Measurements from ENCODE around the gene COL6A3. TPM values are rescaled to one million over a fixed set of nuclear protein-coding genes. Genes with fewer than 3 reads are reported as not detected.

Gene COL6A3
- total and polyA plus RNA-seq, 9 of the 15 experiments (the other 6 are each of a cell fraction or from before 2014, with no cell fraction given), result 0.07 to 4.1 (median 1.5) TPM

GRCh38 chr2:237449193-237449881 lies 35.4 kb upstream of the COL6A3 start:
- no peak for TF ChIP-seq PTTG1 (tag; IDR thresholded peaks at IDR 0.05; ENCODE audit: low read depth)
- TF ChIP-seq KLF1 (tag; IDR thresholded peaks at IDR 0.05), result no peak
- TF ChIP-seq PCBP2 (IDR thresholded peaks at IDR 0.05; ENCODE audit: low read depth, low read length, poor library complexity, severe bottlenecking), result no peak
- no peak overlapping the region for H3K4me2 ChIP-seq (ENCODE audit: insufficient read depth, low read length)

GRCh38 chr2:237448626-237449025 lies 34.7 kb upstream of the COL6A3 start:
- intact Hi-C loops (cut with micrococcal nuclease) (no loop called here), in situ Hi-C loops (cut with MboI) (no loop called here)
- WGBS (ENCODE audit: insufficient coverage, low coverage, missing lambda C conversion rate), result 9% methylated on average over 5 of the region's 6 CpGs
- Histone ChIP-seq H3K79me2 (ENCODE audit: control insufficient read depth, insufficient read depth, low read length) (no peaks in the 10 kb centered on the region), H3K27ac (ENCODE audit: extremely low read depth, low read depth, low read length) (no peak overlapping the region), H3K4me3 (no peak overlapping the region), H3K4me2 (ENCODE audit: insufficient read depth, low read length) (no peak overlapping the region), H3K9ac (ENCODE audit: insufficient read depth in 1 of 2, low read depth in 2 of 2, low read length in 2 of 2) (no peak overlapping the region), H3K36me3 (ENCODE audit: control insufficient read depth, insufficient read depth, low read length) (no peaks in the 10 kb centered on the region), H3K27me3 (ENCODE audit: control insufficient read depth in 2 of 2, insufficient read depth in 2 of 2, low read length in 2 of 2) (peaks cover 0 to 32% of the 10 kb centered on the region in 2 experiments; a peak in 2 of 5 replicates), H3K9me1 (ENCODE audit: control insufficient read depth, insufficient read depth, low read length) (peaks cover 2% of the 10 kb centered on the region), H4K20me1 (replicated peaks; ENCODE audit: control insufficient read depth, insufficient read depth, low read length) (no peaks in the 10 kb centered on the region), H2AFZ (ENCODE audit: low read depth, low read length) (no peak overlapping the region), H3K9me3 (replicated peaks; ENCODE audit: control insufficient read depth, insufficient read depth, low read depth, low read length) (no peaks in the 10 kb centered on the region), H3K4me1 (replicated peaks in 1 of 2; ENCODE audit: control insufficient read depth in 2 of 2, insufficient read depth in 2 of 2, low read length in 2 of 2) (no peaks in the 10 kb centered on the region)
- CTCF ChIA-PET (ENCODE audit: low intra/inter-chr PET ratio), result no interaction called here
- FAIRE-seq, result no peak
- ATAC-seq, result no peak
- BruUV-seq (replicated peaks), result no TSS peak
- POLR2A ChIA-PET, result no interaction called here
- DNase-seq (ENCODE audit: extremely low read depth in 1 of 4, low spot score in 3 of 4), result no peak
- no peak for TF ChIP-seq NKRF (IDR thresholded peaks at IDR 0.05; ENCODE audit: borderline replicate concordance)
- no peak for TF ChIP-seq RAD51 (IDR thresholded peaks at IDR 0.05; ENCODE audit: borderline replicate concordance, low read depth)
- TF ChIP-seq, protein P1, sequence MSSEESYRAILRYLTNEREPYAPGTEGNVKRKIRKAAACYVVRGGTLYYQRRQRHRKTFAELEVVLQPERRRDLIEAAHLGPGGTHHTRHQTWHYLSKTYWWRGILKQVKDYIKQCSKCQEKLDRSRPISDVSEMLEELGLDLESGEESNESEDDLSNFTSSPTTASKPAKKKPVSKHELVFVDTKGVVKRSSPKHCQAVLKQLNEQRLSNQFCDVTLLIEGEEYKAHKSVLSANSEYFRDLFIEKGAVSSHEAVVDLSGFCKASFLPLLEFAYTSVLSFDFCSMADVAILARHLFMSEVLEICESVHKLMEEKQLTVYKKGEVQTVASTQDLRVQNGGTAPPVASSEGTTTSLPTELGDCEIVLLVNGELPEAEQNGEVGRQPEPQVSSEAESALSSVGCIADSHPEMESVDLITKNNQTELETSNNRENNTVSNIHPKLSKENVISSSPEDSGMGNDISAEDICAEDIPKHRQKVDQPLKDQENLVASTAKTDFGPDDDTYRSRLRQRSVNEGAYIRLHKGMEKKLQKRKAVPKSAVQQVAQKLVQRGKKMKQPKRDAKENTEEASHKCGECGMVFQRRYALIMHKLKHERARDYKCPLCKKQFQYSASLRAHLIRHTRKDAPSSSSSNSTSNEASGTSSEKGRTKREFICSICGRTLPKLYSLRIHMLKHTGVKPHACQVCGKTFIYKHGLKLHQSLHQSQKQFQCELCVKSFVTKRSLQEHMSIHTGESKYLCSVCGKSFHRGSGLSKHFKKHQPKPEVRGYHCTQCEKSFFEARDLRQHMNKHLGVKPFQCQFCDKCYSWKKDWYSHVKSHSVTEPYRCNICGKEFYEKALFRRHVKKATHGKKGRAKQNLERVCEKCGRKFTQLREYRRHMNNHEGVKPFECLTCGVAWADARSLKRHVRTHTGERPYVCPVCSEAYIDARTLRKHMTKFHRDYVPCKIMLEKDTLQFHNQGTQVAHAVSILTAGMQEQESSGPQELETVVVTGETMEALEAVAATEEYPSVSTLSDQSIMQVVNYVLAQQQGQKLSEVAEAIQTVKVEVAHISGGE (CRISPR knock-in tag; IDR thresholded peaks at IDR 0.05), result no peak
- TF ChIP-seq EWSR1 (IDR thresholded peaks at IDR 0.05; ENCODE audit: borderline replicate concordance, low read depth, partially characterized antibody), result no peak
- TF ChIP-seq SNIP1 (IDR thresholded peaks at IDR 0.05; ENCODE audit: low read depth), result no peak
- TF ChIP-seq KHSRP (IDR thresholded peaks at IDR 0.05), result no peak

More at GRCh38 chr2:237449193-237449881, 35.4 kb upstream of the COL6A3 start:
- Histone ChIP-seq H4K20me1 (replicated peaks; ENCODE audit: control insufficient read depth, insufficient read depth, low read length) (no peaks in the 10 kb centered on the region), H3K4me1 (replicated peaks in 1 of 2; ENCODE audit: control insufficient read depth in 2 of 2, insufficient read depth in 2 of 2, low read length in 2 of 2) (no peaks in the 10 kb centered on the region), H3K27me3 (ENCODE audit: control insufficient read depth in 2 of 2, insufficient read depth in 2 of 2, low read length in 2 of 2) (peaks cover 0 to 32% of the 10 kb centered on the region in 2 experiments; a peak in 2 of 5 replicates), H3K4me3 (no peak overlapping the region), H3K79me2 (ENCODE audit: control insufficient read depth, insufficient read depth, low read length) (no peaks in the 10 kb centered on the region), H3K36me3 (ENCODE audit: control insufficient read depth, insufficient read depth, low read length) (no peaks in the 10 kb centered on the region), H3K27ac (ENCODE audit: extremely low read depth, low read depth, low read length) (no peak overlapping the region), H3K9me1 (ENCODE audit: control insufficient read depth, insufficient read depth, low read length) (no peaks in the 10 kb centered on the region), H3K9ac (ENCODE audit: insufficient read depth in 1 of 2, low read depth in 2 of 2, low read length in 2 of 2) (no peak overlapping the region), H2AFZ (ENCODE audit: low read depth, low read length) (no peak overlapping the region), H3K9me3 (replicated peaks; ENCODE audit: control insufficient read depth, insufficient read depth, low read depth, low read length) (no peaks in the 10 kb centered on the region)
- intact Hi-C loops (cut with micrococcal nuclease), result no loop called here
- ATAC-seq (no peak), FAIRE-seq (no peak), DNase-seq (ENCODE audit: extremely low read depth in 1 of 4, low spot score in 3 of 4) (no peak)
- in situ Hi-C loops (cut with MboI), result no loop called here
- 6% methylated on average over 11 of the region's 13 CpGs for WGBS (ENCODE audit: insufficient coverage, low coverage, missing lambda C conversion rate)
- ChIA-PET CTCF (ENCODE audit: low intra/inter-chr PET ratio) (no interaction called here), POLR2A (no interaction called here)
- BruUV-seq (replicated peaks), result no TSS peak

Measured in K562 (cell line).